GM23338 (cell line): ENCODE measurements around the gene RABGAP1L. TPM values are rescaled to one million over a fixed set of nuclear protein-coding genes. Genes with fewer than 3 reads are reported as not detected.

Experiments
- ATAC-seq: fragments of 200-7000 bp; cut with Tn5 transposase; 3 replicates; pipeline ENCODE4 v1.9.1; 2020
- DNase-seq: peaks from one replicate; pipeline ENCODE4 v3.0.0-alpha.2; 2015; ENCODE audit warnings: low spot score
- H2AFZ ChIP-seq: fragments of 200-600 bp; sonication (generic); 2 replicates; pipeline ENCODE4 v1.8.0; 2016; ENCODE audit warnings: antibody characterized with exemption, mild to moderate bottlenecking, moderate library complexity
- H3F3A ChIP-seq: fragments of 200-600 bp; sonication (generic); replicated peaks from 2 replicates; pipeline ENCODE4 v1.8.0; 2017; ENCODE audit warnings: antibody characterized with exemption, mixed run types, low read depth
- H3K27ac ChIP-seq: fragments of 200-600 bp; sonication (generic); 2 replicates; pipeline ENCODE4 v1.6.1; 2016; ENCODE audit warnings: low read depth
- H3K27me3 ChIP-seq: fragments of 200-600 bp; sonication (generic); 2 replicates; pipeline ENCODE4 v1.8.0; 2016; ENCODE audit warnings: mild to moderate bottlenecking, mixed run types, moderate library complexity; ENCODE audit not compliant: insufficient read depth
- H3K36me3 ChIP-seq: fragments of 200-600 bp; sonication (generic); 2 replicates; pipeline ENCODE4 v1.8.0; 2016; ENCODE audit warnings: mild to moderate bottlenecking; ENCODE audit not compliant: insufficient read depth
- H3K4me1 ChIP-seq: fragments of 200-600 bp; sonication (generic); 2 replicates; pipeline ENCODE4 v1.8.0; 2016; ENCODE audit warnings: mild to moderate bottlenecking, moderate library complexity; ENCODE audit not compliant: insufficient read depth
- H3K4me2 ChIP-seq: fragments of 200-600 bp; sonication (generic); 2 replicates; pipeline ENCODE4 v1.7.1; 2017; ENCODE audit warnings: mixed run types
- H3K4me3 ChIP-seq: fragments of 200-600 bp; sonication (generic); 2 replicates; pipeline ENCODE4 v1.6.1; 2016; ENCODE audit warnings: mixed run types
- H3K79me2 ChIP-seq: fragments of 200-600 bp; sonication (generic); replicated peaks from 2 replicates; pipeline ENCODE4 v1.8.0; 2017; ENCODE audit warnings: mild to moderate bottlenecking; ENCODE audit not compliant: insufficient read depth
- H3K9me2 ChIP-seq: fragments of 200-600 bp; sonication (generic); 2 replicates; pipeline ENCODE4 v1.8.0; 2017; ENCODE audit not compliant: insufficient read depth
- H4K20me1 ChIP-seq: fragments of 200-600 bp; sonication (generic); replicated peaks from 2 replicates; pipeline ENCODE4 v1.8.0; 2017; ENCODE audit warnings: mild to moderate bottlenecking; ENCODE audit not compliant: insufficient read depth
- H3K27ac Mint-ChIP-seq: 2 replicates; pipeline ENCODE4 v1.8.0; 2020; ENCODE audit warnings: inconsistent platforms, mild to moderate bottlenecking, moderate library complexity, mixed read lengths
- H3K27me3 Mint-ChIP-seq: 3 replicates; pipeline ENCODE4 v1.8.0; 2022; ENCODE audit warnings: low read depth, mild to moderate bottlenecking, moderate library complexity, mixed read lengths, inconsistent platforms; ENCODE audit not compliant: insufficient read depth, poor library complexity
- H3K36me3 Mint-ChIP-seq: 3 replicates; pipeline ENCODE4 v1.8.0; 2021; ENCODE audit warnings: low read depth, mild to moderate bottlenecking, inconsistent platforms, moderate library complexity, mixed read lengths
- H3K4me1 Mint-ChIP-seq: 3 replicates; pipeline ENCODE4 v1.8.0; 2020; ENCODE audit warnings: mild to moderate bottlenecking, inconsistent platforms, mixed read lengths
- H3K4me3 Mint-ChIP-seq: 3 replicates; pipeline ENCODE4 v1.8.0; 2021; ENCODE audit warnings: moderate library complexity, mild to moderate bottlenecking, inconsistent platforms, mixed read lengths
- H3K9me3 Mint-ChIP-seq: 3 replicates; pipeline ENCODE4 v1.8.0; 2020; ENCODE audit warnings: moderate library complexity, mild to moderate bottlenecking, inconsistent platforms, mixed read lengths
- CREB1 ChIP-seq: fragments of 250-450 bp; sonication (Bioruptor Pico); IDR thresholded peaks from 2 replicates; pipeline ENCODE4 v1.5.0; 2020; ENCODE audit warnings: low read depth, mild to moderate bottlenecking, moderate library complexity
- CTCF ChIP-seq, 2 experiments: fragments of 200-600 bp in 1 of 2; sonication (generic) in 1 of 2; conservative IDR thresholded peaks; 2 replicates each; pipeline versions ENCODE4 v1.5.1 to v1.6.1; 2016 to 2017; ENCODE audit warnings: antibody characterized with exemption in 2 of 2, low read depth in 2 of 2, mild to moderate bottlenecking in 2 of 2, moderate library complexity in 1 of 2
- ETS1 ChIP-seq: IDR thresholded peaks from 2 replicates; pipeline ENCODE4 v1.6.1; 2016; ENCODE audit warnings: antibody characterized with exemption
- EZH2 ChIP-seq: fragments of 200-600 bp; sonication (generic); IDR thresholded peaks from one replicate; pipeline ENCODE4 v1.8.0; 2017; ENCODE audit warnings: antibody characterized with exemption, mild to moderate bottlenecking, low read depth; ENCODE audit not compliant: unreplicated experiment
- EZH2phosphoT487 ChIP-seq: fragments of 200-600 bp; sonication (generic); IDR thresholded peaks from one replicate; pipeline ENCODE4 v1.8.1; 2018; ENCODE audit warnings: antibody characterized with exemption; ENCODE audit not compliant: unreplicated experiment
- JUNB ChIP-seq: IDR thresholded peaks from one replicate; pipeline ENCODE4 v1.6.1; 2016; ENCODE audit warnings: antibody characterized with exemption; ENCODE audit not compliant: unreplicated experiment
- NANOG ChIP-seq: IDR thresholded peaks from 2 replicates; pipeline ENCODE4 v1.6.1; 2016; ENCODE audit warnings: antibody characterized with exemption, borderline replicate concordance
- POLR2AphosphoS5 ChIP-seq: IDR thresholded peaks from 2 replicates; pipeline ENCODE4 v1.6.1; 2016; ENCODE audit warnings: antibody characterized with exemption, low read depth
- REST ChIP-seq: IDR thresholded peaks from one replicate; pipeline ENCODE4 v1.6.1; 2018; ENCODE audit warnings: antibody characterized with exemption; ENCODE audit not compliant: unreplicated experiment
- STAT1 ChIP-seq: IDR thresholded peaks from one replicate; pipeline ENCODE4 v1.6.1; 2016; ENCODE audit warnings: antibody characterized with exemption; ENCODE audit not compliant: unreplicated experiment
- ZNF114 ChIP-seq: fragments of 250-450 bp; sonication (Bioruptor Pico); IDR thresholded peaks from 2 replicates; pipeline ENCODE4 v1.5.0; 2020; ENCODE audit warnings: mild to moderate bottlenecking, moderate library complexity
- ZNF331 ChIP-seq: fragments of 250-450 bp; sonication (Bioruptor Pico); IDR thresholded peaks from 2 replicates; pipeline ENCODE4 v1.5.0; 2020; ENCODE audit warnings: low read depth, mild to moderate bottlenecking, moderate library complexity
- ZNF462 ChIP-seq: fragments of 250-450 bp; sonication (Bioruptor Pico); IDR thresholded peaks from 2 replicates; pipeline ENCODE4 v1.5.0; 2020; ENCODE audit warnings: mild to moderate bottlenecking, moderate library complexity
- polyA plus RNA-seq: library from polyadenylated mRNA; unstranded; fragments of >200 nt; fragmentation: Nextera tagmentation; extraction: Ambion mirVana; gene quantifications from 2 replicates; pipeline ENCODE4 v1.2.1, GENCODE V29; 2016
- total RNA-seq: library from RNA; depleted of rRNA; stranded (reverse); fragments of >200 nt; shearing (Covaris generic); gene quantifications from 2 replicates; pipeline ENCODE4 v1.2.3, GENCODE V29; 2014

The RABGAP1L gene
- total and polyA plus RNA-seq, 2 experiments from 2014 or later: 83.2 to 136 TPM

DNA sequence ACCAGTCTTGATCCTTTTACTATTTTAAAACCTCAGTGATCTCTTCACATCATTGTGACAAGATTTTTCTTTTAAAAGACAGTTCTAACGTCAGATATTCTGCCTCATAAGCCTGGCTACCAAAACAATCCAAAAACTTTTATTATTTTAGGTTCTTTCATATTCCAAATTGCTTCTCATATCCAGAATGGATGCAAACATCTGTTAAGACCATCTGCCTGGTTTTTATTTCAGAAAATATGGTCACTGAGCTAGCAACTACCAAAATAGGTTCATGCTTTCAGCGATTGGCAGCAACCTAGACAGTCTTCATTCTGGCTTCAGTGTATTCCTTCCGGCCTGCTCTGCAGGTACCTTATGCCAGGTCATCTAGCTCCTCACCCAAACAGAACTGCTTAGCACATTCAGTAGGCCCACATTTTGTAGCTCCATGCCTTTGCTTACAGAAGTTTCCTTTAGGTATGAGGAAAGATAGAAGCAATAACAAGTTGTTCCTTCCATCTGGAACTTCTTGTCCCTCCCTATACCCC is 781.4 kb downstream of the RABGAP1L start:
- Mint-ChIP-seq H3K36me3 (peaks cover 16% of the 10 kb centered on the region), H3K4me1 (peaks cover 22% of the 10 kb centered on the region), H3K27me3 (peaks cover 6% of the 10 kb centered on the region), H3K9me3 (no peaks in the 10 kb centered on the region; the same call in 2 of the 3 replicates), H3K4me3 (no peak overlapping the region), H3K27ac (peak overlapping the region; percentile 2)
- H3K4me2 ChIP-seq: no peak overlapping the region
- H3K27me3 ChIP-seq: no peaks in the 10 kb centered on the region
- TF ChIP-seq EZH2phosphoT487 (no peak), ETS1 (no peak), NANOG (no peak), ZNF114 (CRISPR knock-in tag) (no peak), CTCF (conservative IDR thresholded peaks at IDR 0.05; ENCODE audit: low read depth in 2 of 2) (no peak), CREB1 (no peak), REST (no peak), EZH2 (no peak), POLR2AphosphoS5 (no peak), ZNF462 (CRISPR knock-in tag) (no peak), JUNB (no peak), ZNF331 (CRISPR knock-in tag) (no peak), STAT1 (no peak)
- H4K20me1 ChIP-seq: peaks cover 44% of the 10 kb centered on the region
- H3K36me3 ChIP-seq: 0 out of 2 replicates have a peak, but pooled peaks cover 5% of the 10 kb centered on the region
- peaks cover 17% of the 10 kb centered on the region for H3K4me1 ChIP-seq
- no peak overlapping the region for H3K4me3 ChIP-seq
- no peaks in the 10 kb centered on the region for H3F3A ChIP-seq
- H3K27ac ChIP-seq: peak overlapping the region; percentile 35
- ATAC-seq (no peak), DNase-seq (no peak)
- peaks cover 97% of the 10 kb centered on the region for H3K79me2 ChIP-seq
- H2AFZ ChIP-seq: no peak overlapping the region
- H3K9me2 ChIP-seq: no peaks in the 10 kb centered on the region
